Calu3 (cell line): Measurements from ENCODE around the gene NAB2. TPM values are rescaled to one million over a fixed set of nuclear protein-coding genes. Genes with fewer than 3 reads are reported as not detected.

Experiments used
- BruUV-seq: library from RNA; stranded (reverse); fragments of 400-500 nt; replicated peaks from 2 replicates; lab custom pipeline; 2021; lab: Mats Ljungman, UMichigan
- CTCF ChIA-PET: fragments of 300-600 bp; sonication (Branson Sonifier 250); formaldehyde crosslinking; loops from one replicate; lab custom pipeline; 2022; ENCODE audit warnings: antibody characterized with exemption; lab: Charles Lee
- DNase-seq: peaks from one replicate; pipeline ENCODE4 v3.0.0; 2022
- H3K27ac Mint-ChIP-seq: one replicate; pipeline ENCODE4 v1.8.0; 2022; ENCODE audit warnings: mixed read lengths; ENCODE audit not compliant: unreplicated experiment
- H3K27me3 Mint-ChIP-seq: one replicate; pipeline ENCODE4 v1.8.0; 2022; ENCODE audit warnings: mixed read lengths; ENCODE audit not compliant: unreplicated experiment
- H3K36me3 Mint-ChIP-seq: one replicate; pipeline ENCODE4 v1.8.0; 2022; ENCODE audit warnings: mild to moderate bottlenecking, moderate library complexity, mixed read lengths; ENCODE audit not compliant: insufficient read depth, unreplicated experiment
- H3K4me1 Mint-ChIP-seq: one replicate; pipeline ENCODE4 v1.8.0; 2022; ENCODE audit warnings: mild to moderate bottlenecking, low read depth, mixed read lengths; ENCODE audit not compliant: unreplicated experiment
- H3K4me3 Mint-ChIP-seq: one replicate; pipeline ENCODE4 v1.8.0; 2022; ENCODE audit warnings: mild to moderate bottlenecking, low read depth, moderate library complexity, mixed read lengths; ENCODE audit not compliant: unreplicated experiment
- H3K9me3 Mint-ChIP-seq: one replicate; pipeline ENCODE4 v1.8.0; 2022; ENCODE audit warnings: low read depth, mixed read lengths; ENCODE audit not compliant: unreplicated experiment
- intact Hi-C: fragments of 100-400 bp; cut with micrococcal nuclease; formaldehyde crosslinking; loops from one replicate; pipeline ENCODE4 v1.10.0; 2022; ENCODE audit not compliant: unreplicated experiment
- total RNA-seq: library from RNA; stranded (reverse); gene quantifications from 2 replicates; pipeline ENCODE4 v1.2.3, GENCODE V29; 2022
- TF ChIP-seq, protein P1 (sequence below): fragments of 200-600 bp; IDR thresholded peaks from one replicate; pipeline ENCODE4 v1.8.0; 2022; ENCODE audit warnings: antibody characterized with exemption; ENCODE audit not compliant: unreplicated experiment

Gene NAB2
- total RNA-seq, 1 experiment from 2014 or later, result 21.3 TPM

- H3K4me1 Mint-ChIP-seq, result peaks cover 37% of the 10 kb centered on the region
- H3K4me3 Mint-ChIP-seq, result peak overlapping the region; percentile 77
- TSS peak; percentile 79 for BruUV-seq
- no peaks in the 10 kb centered on the region for H3K27me3 Mint-ChIP-seq
- H3K9me3 Mint-ChIP-seq, result no peaks in the 10 kb centered on the region
- H3K27ac Mint-ChIP-seq, result peak overlapping the region; percentile 84
- DNase-seq, result peak; percentile 76
- TF ChIP-seq, protein P1, sequence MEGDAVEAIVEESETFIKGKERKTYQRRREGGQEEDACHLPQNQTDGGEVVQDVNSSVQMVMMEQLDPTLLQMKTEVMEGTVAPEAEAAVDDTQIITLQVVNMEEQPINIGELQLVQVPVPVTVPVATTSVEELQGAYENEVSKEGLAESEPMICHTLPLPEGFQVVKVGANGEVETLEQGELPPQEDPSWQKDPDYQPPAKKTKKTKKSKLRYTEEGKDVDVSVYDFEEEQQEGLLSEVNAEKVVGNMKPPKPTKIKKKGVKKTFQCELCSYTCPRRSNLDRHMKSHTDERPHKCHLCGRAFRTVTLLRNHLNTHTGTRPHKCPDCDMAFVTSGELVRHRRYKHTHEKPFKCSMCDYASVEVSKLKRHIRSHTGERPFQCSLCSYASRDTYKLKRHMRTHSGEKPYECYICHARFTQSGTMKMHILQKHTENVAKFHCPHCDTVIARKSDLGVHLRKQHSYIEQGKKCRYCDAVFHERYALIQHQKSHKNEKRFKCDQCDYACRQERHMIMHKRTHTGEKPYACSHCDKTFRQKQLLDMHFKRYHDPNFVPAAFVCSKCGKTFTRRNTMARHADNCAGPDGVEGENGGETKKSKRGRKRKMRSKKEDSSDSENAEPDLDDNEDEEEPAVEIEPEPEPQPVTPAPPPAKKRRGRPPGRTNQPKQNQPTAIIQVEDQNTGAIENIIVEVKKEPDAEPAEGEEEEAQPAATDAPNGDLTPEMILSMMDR, result no peak
- intact Hi-C loops, result loop anchor here (2.0 to 5.0 kb wide), 2 partner anchors 22 to 353 kb away; partner anchors contain the start of gene NAB2
- H3K36me3 Mint-ChIP-seq, result peaks cover 54% of the 10 kb centered on the region
- CTCF ChIA-PET, result interaction anchor here (2.1 to 3.0 kb wide), 7 partner anchors 13 to 353 kb away, joined by 6 to 148 read pairs (median 28); partner anchors contain the start of genes LRP1, NAB2 and NEMP1
Measured at GRCh38 chr12:57110104-57111030, 21.5 kb downstream of the NAB2 start.

GRCh38 chr12:57111031-57111734 lies 22.3 kb downstream of the NAB2 start, which contains the start of gene STAT6:
Gene STAT6, minus strand, starts transcription at chr12:57111362. Its CDS starts 3,084 bp downstream, at chr12:57108278.
- DNase-seq, result peak; percentile 81
- TF ChIP-seq, protein P1, result no peak
- BruUV-seq, result no TSS peak
- Mint-ChIP-seq H3K27me3 (peaks cover 6% of the 10 kb centered on the region), H3K9me3 (no peaks in the 10 kb centered on the region), H3K4me3 (peak within 1 kb of the TSS; percentile 77), H3K36me3 (peaks cover 48% of the 10 kb centered on the region), H3K4me1 (peaks cover 37% of the 10 kb centered on the region), H3K27ac (peak within 1 kb of the TSS; percentile 84)
- intact Hi-C loops, result loop anchor here (2.0 to 5.0 kb wide), 2 partner anchors 22 to 354 kb away; partner anchors contain the start of gene NAB2
- CTCF ChIA-PET, result interaction anchor here (0.6 to 3.0 kb wide), 23 partner anchors 9 to 1932 kb away, joined by 3 to 148 read pairs (median 7); partner anchors contain the start of genes LRP1, NAB2 and NEMP1

DNA sequence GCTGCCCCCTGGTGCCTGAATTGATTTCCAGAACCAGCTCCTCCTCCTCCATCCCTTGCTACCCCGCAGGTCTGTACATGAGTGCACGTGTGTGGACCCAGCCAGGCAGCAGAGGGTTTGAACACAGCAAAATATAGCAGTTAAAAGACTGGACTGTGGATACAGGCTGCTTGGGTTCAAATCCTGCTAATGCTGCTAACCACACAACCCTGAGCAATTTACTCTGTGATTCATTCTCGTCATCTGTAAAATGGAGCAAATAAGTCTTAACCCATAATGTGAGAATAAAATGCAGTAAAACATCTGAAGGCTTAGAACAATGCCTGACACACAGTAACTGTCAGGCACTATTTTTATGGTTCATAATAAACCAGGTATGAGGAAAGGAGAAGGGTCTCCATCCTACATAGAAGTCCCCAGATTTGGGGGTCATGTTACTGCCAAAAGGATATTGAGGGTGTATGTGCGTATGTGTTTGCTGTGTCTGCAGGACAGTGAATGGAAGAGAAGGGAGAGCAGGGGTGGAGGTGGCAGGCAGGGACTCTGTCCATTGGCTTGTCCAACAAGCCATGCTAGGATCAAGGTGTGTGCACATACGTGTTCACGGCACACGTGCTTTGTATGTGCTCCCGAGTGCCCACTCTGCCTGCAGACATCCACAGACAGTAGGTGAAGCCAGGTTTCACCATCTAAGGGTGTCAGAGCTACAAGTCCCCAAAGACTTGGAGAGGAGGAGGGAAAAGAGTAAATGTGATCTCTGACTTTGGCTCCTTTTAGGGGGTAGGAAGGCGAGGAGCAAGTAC lies 23.8 kb downstream of the NAB2 start:
- TF ChIP-seq, protein P1, result peak; percentile 84
- CTCF ChIA-PET, result interaction anchor here (0.6 to 3.0 kb wide), 30 partner anchors 8 to 609 kb away, joined by 3 to 148 read pairs (median 6); partner anchors contain the start of genes LRP1, NAB2, NEMP1 and RBMS2
- Mint-ChIP-seq H3K9me3 (no peaks in the 10 kb centered on the region), H3K4me3 (peak overlapping the region; percentile 77), H3K4me1 (peaks cover 34% of the 10 kb centered on the region), H3K36me3 (peaks cover 37% of the 10 kb centered on the region), H3K27me3 (peaks cover 18% of the 10 kb centered on the region), H3K27ac (peak overlapping the region; percentile 84)
- DNase-seq, result no peak
- no TSS peak for BruUV-seq
- intact Hi-C loops, result loop anchor here (1.0 to 5.0 kb wide), 3 partner anchors 43 to 355 kb away; no protein-coding TSS in a partner anchor
